GM12875 (cell line): ENCODE results near the gene RGS6.

Experiments used
- H3K4me3 ChIP-seq: one replicate; pipeline ENCODE4 v1.5.1; 2011; ENCODE audit warnings: low read depth, low read length, control low read depth
- CTCF ChIP-seq: IDR thresholded peaks from 2 replicates; pipeline ENCODE4 v1.5.1; 2011; ENCODE audit warnings: low read depth, mild to moderate bottlenecking, control low read depth, inconsistent platforms, low read length, moderate library complexity, borderline replicate concordance; ENCODE audit not compliant: insufficient read depth

Gene RGS6

GRCh38 chr14:72301352-72301751, 369.1 kb downstream of the RGS6 start:
- H3K4me3 ChIP-seq: no peak overlapping the region
- no peak for TF ChIP-seq CTCF

GRCh38 chr14:72303930-72304329, 371.7 kb downstream of the RGS6 start:
- H3K4me3 ChIP-seq: no peak overlapping the region
- TF ChIP-seq CTCF: no peak

- H3K4me3 ChIP-seq: no peak overlapping the region
- no peak for TF ChIP-seq CTCF
Observed at GRCh38 chr14:72305561-72305960, 373.3 kb downstream of the RGS6 start.

GRCh38 chr14:72308967-72309485, 376.8 kb downstream of the RGS6 start:
- no peak for TF ChIP-seq CTCF
- no peak overlapping the region for H3K4me3 ChIP-seq

GRCh38 chr14:72311116-72311515, 378.9 kb downstream of the RGS6 start:
- TF ChIP-seq CTCF: no peak
- H3K4me3 ChIP-seq: no peak overlapping the region

GRCh38 chr14:72311516-72311915, 379.3 kb downstream of the RGS6 start:
- no peak for TF ChIP-seq CTCF
- no peak overlapping the region for H3K4me3 ChIP-seq

GRCh38 chr14:72314808-72315435, 382.7 kb downstream of the RGS6 start:
- no peak overlapping the region for H3K4me3 ChIP-seq
- TF ChIP-seq CTCF: no peak
